Neuronal stem cell (in vitro differentiated cells): ENCODE results near the gene ARHGEF1. TPM values are rescaled to one million over a fixed set of nuclear protein-coding genes. Genes with fewer than 3 reads are reported as not detected.

Source experiments
- DNase-seq: peaks from one replicate; pipeline ENCODE4 v3.0.0-alpha.2; 2013; ENCODE audit warnings: low spot score
- H2AFZ ChIP-seq: one replicate; pipeline ENCODE4 v1.6.1; 2013; ENCODE audit warnings: mild to moderate bottlenecking, low read length, inconsistent platforms
- H2AK5ac ChIP-seq: 2 replicates; pipeline ENCODE4 v1.6.1; 2013; ENCODE audit warnings: low read depth, mild to moderate bottlenecking, inconsistent platforms, low read length, moderate library complexity, mixed read lengths
- H2BK120ac ChIP-seq: 2 replicates; pipeline ENCODE4 v1.6.1; 2013; ENCODE audit warnings: low read depth, mild to moderate bottlenecking, inconsistent platforms, low read length, moderate library complexity, mixed read lengths
- H2BK12ac ChIP-seq: one replicate; pipeline ENCODE4 v1.6.1; 2013; ENCODE audit warnings: low read length, inconsistent platforms
- H2BK15ac ChIP-seq: 2 replicates; pipeline ENCODE4 v1.6.1; 2013; ENCODE audit warnings: mild to moderate bottlenecking, low read length, inconsistent platforms, mixed read lengths
- H2BK5ac ChIP-seq: one replicate; pipeline ENCODE4 v1.6.1; 2013; ENCODE audit warnings: inconsistent platforms, mild to moderate bottlenecking, low read length, moderate library complexity
- H3K14ac ChIP-seq: one replicate; pipeline ENCODE4 v1.6.1; 2013; ENCODE audit warnings: low read length, inconsistent platforms
- H3K18ac ChIP-seq: 2 replicates; pipeline ENCODE4 v1.6.1; 2013; ENCODE audit warnings: low read length, inconsistent platforms
- H3K23ac ChIP-seq: 2 replicates; pipeline ENCODE4 v1.6.1; 2013; ENCODE audit warnings: low read depth, mild to moderate bottlenecking, mixed read lengths, low read length, inconsistent platforms; ENCODE audit not compliant: poor library complexity
- H3K27ac ChIP-seq: replicated peaks from 3 replicates; pipeline ENCODE4 v1.5.1; 2013; ENCODE audit warnings: low read length, inconsistent platforms
- H3K27me3 ChIP-seq, 3 experiments: 2 replicates each; pipeline ENCODE4 v1.6.1; 2013; ENCODE audit warnings: low read length in 3 of 3, mild to moderate bottlenecking in 2 of 3, inconsistent platforms in 1 of 3, low read depth in 1 of 3, mixed read lengths in 1 of 3, moderate library complexity in 1 of 3; ENCODE audit not compliant: control insufficient read depth in 3 of 3, insufficient read depth in 3 of 3
- H3K36me3 ChIP-seq, 2 donors: replicated peaks in 1 of 2; 2 replicates each; pipeline ENCODE4 v1.6.1; 2013; ENCODE audit warnings: low read length in 2 of 2; ENCODE audit not compliant: control insufficient read depth in 2 of 2, insufficient read depth in 2 of 2
- H3K4ac ChIP-seq: 2 replicates; pipeline ENCODE4 v1.6.1; 2013; ENCODE audit warnings: inconsistent platforms, mild to moderate bottlenecking, low read length, moderate library complexity
- H3K4me1 ChIP-seq, 2 donors: 1 replicate in 1 of 2; 2 replicates in 1 of 2; pipeline ENCODE4 v1.6.1; 2013; ENCODE audit warnings: low read length in 2 of 2, low read depth in 1 of 2; ENCODE audit not compliant: control insufficient read depth in 2 of 2, insufficient read depth in 1 of 2
- H3K4me2 ChIP-seq: one replicate; pipeline ENCODE4 v1.6.1; 2013; ENCODE audit warnings: mild to moderate bottlenecking, low read length, inconsistent platforms; ENCODE audit not compliant: insufficient read depth, poor library complexity, severe bottlenecking
- H3K4me3 ChIP-seq, 2 donors: 2 replicates each; pipeline ENCODE4 v1.5.1; 2013; ENCODE audit warnings: low read length in 2 of 2, mild to moderate bottlenecking in 2 of 2, inconsistent platforms in 1 of 2, moderate library complexity in 1 of 2
- H3K79me1 ChIP-seq: one replicate; pipeline ENCODE4 v1.6.1; 2013; ENCODE audit warnings: low read depth, mild to moderate bottlenecking, inconsistent platforms, low read length, moderate library complexity
- H3K9ac ChIP-seq: one replicate; pipeline ENCODE4 v1.6.1; 2013; ENCODE audit warnings: mild to moderate bottlenecking, low read depth, low read length, inconsistent platforms; ENCODE audit not compliant: poor library complexity
- H3K9me3 ChIP-seq, 2 donors: replicated peaks in 1 of 2; 2 replicates each; pipeline versions ENCODE3 to v1.6.1; 2013; ENCODE audit warnings: low read length in 2 of 2, mild to moderate bottlenecking in 2 of 2, inconsistent platforms in 1 of 2, low read depth in 1 of 2, mixed read lengths in 1 of 2, moderate library complexity in 1 of 2; ENCODE audit not compliant: control insufficient read depth in 2 of 2, insufficient read depth in 1 of 2
- H4K8ac ChIP-seq: one replicate; pipeline ENCODE4 v1.6.1; 2013; ENCODE audit warnings: low read depth, mild to moderate bottlenecking, inconsistent platforms, low read length, moderate library complexity
- H4K91ac ChIP-seq: one replicate; pipeline ENCODE4 v1.6.1; 2013; ENCODE audit warnings: low read length, low read depth, mild to moderate bottlenecking, inconsistent platforms; ENCODE audit not compliant: poor library complexity
- whole genome bisulfite sequencing, 2 donors: extraction: QIAGEN DNeasy Blood & Tissue Kit; methylation state at CpG; one replicate each; pipeline ENCODE4 v1.1.7; 2013; ENCODE audit warnings: missing lambda C conversion rate in 2 of 2, mixed read lengths in 1 of 2; ENCODE audit not compliant: insufficient read length in 2 of 2, insufficient replicate concordance in 1 of 2; ENCODE audit errors: extremely low coverage in 2 of 2; 5-methylcytosine and 5-hydroxymethylcytosine counted together
- polyA plus RNA-seq, 2 experiments: library from polyadenylated mRNA; stranded (reverse); fragments of 200-250 nt; gene quantifications; one replicate each; pipeline ENCODE4 v1.2.3, GENCODE V29; 2013

The ARHGEF1 gene
- 30.0 TPM for polyA plus RNA-seq (2013, experiment 1 of 2)
- polyA plus RNA-seq (2013, experiment 2 of 2) = 29.8 TPM

- Histone ChIP-seq H3K4me1 (peaks cover 5 to 11% of the 10 kb centered on the region in 2 donors), H3K4ac (no peak within 1 kb of the TSS), H3K9ac (peak within 1 kb of the TSS; percentile 80), H2AK5ac (peak within 1 kb of the TSS; percentile 97), H2BK5ac (no peak within 1 kb of the TSS), H3K14ac (peak within 1 kb of the TSS; percentile 84), H2BK15ac (no peak within 1 kb of the TSS), H3K27me3 (peaks cover 0 to 42% (median 21%) of the 10 kb centered on the region in 3 experiments), H3K18ac (peak within 1 kb of the TSS; percentile 86), H3K4me2 (peak within 1 kb of the TSS; percentile 89), H2BK120ac (no peak within 1 kb of the TSS), H3K23ac (peak within 1 kb of the TSS; percentile 86), H3K27ac (no peak within 1 kb of the TSS), H4K8ac (no peak within 1 kb of the TSS), H2AFZ (peak within 1 kb of the TSS; percentile 88), H4K91ac (no peak within 1 kb of the TSS), H3K4me3 (peak within 1 kb of the TSS; percentile 83 to 90), H3K9me3 (no peaks in the 10 kb centered on the region), H3K79me1 (no peaks in the 10 kb centered on the region), H3K36me3 (no peaks in the 10 kb centered on the region), H2BK12ac (no peak within 1 kb of the TSS)
- no peak for DNase-seq
- no CpG with 5 or more reads among the region's 80 CpGs for WGBS, 2 donors
Measured at GRCh38 chr19:41882568-41883462, at the start of gene ARHGEF1. Gene ARHGEF1 (plus strand): TSS chr19:41883184. CDS start chr19:41888083, 4,899 bp downstream.

DNA sequence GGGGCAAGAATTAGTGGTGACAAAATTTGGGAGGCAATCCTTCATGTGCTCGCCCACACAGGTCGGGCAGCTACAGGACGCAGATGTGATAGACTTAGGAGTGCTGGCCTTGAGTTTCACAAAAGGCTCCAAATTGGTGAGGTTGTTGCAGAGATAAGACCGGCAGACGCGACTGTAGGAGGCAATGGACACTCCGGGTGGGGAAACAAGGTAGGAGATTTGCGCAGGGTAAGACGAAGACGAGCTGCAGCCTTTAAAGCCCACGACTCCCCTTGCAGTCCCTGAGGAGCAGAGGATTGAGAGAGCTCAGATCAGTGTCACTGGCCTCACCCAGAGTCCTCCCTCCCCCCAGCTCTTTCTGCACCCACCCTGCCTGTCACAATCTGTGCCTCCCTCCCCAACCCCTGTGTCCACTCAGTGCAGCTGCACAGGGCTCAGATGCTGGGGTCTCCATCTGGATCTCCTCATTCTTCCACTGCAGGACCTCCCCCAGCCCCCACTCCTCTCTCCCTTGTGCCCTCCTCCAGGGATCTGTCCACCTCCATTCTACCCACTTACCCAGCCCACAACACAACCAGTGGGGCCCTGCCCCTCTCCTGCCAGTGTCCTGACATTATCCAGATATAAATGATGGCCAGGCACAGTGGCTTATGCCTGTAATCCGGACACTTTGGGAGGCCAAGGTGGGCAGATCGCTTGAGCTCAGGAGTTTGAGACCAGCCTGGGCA, 44.8 kb upstream of the ARHGEF1 start:
- H3K4me3 ChIP-seq = no peak overlapping the region
- no peak overlapping the region for H3K14ac ChIP-seq
- no peaks in the 10 kb centered on the region for H3K79me1 ChIP-seq
- H2BK12ac ChIP-seq = no peak overlapping the region
- no peak for DNase-seq
- no peak overlapping the region for H3K4ac ChIP-seq
- H3K9ac ChIP-seq = no peak overlapping the region
- no peak overlapping the region for H3K27ac ChIP-seq
- WGBS, 2 donors = no CpG with 5 or more reads among the region's 13 CpGs
- H3K18ac ChIP-seq = no peak overlapping the region
- H3K9me3 ChIP-seq = no peaks in the 10 kb centered on the region
- H3K23ac ChIP-seq = no peak overlapping the region
- no peaks in the 10 kb centered on the region for H3K4me1 ChIP-seq
- no peak overlapping the region for H2AK5ac ChIP-seq
- H2BK15ac ChIP-seq = no peak overlapping the region
- H2AFZ ChIP-seq = no peak overlapping the region
- H4K8ac ChIP-seq = no peak overlapping the region
- no peaks in the 10 kb centered on the region for H3K36me3 ChIP-seq
- no peak overlapping the region for H4K91ac ChIP-seq
- H3K27me3 ChIP-seq = peaks cover 0 to 26% (median 0%) of the 10 kb centered on the region in 3 experiments
- H2BK120ac ChIP-seq = no peak overlapping the region
- no peak overlapping the region for H2BK5ac ChIP-seq
- H3K4me2 ChIP-seq = no peak overlapping the region

- DNase-seq = no peak
- no CpG with 5 or more reads among the region's 2 CpGs for WGBS, 2 donors
- no peak overlapping the region for H3K9ac ChIP-seq
- H3K9me3 ChIP-seq = no peaks in the 10 kb centered on the region
- no peaks in the 10 kb centered on the region for H3K79me1 ChIP-seq
- H2BK120ac ChIP-seq = no peak overlapping the region
- H3K4me3 ChIP-seq = no peak overlapping the region
- H3K27me3 ChIP-seq = peaks cover 0 to 26% (median 0%) of the 10 kb centered on the region in 3 experiments
- no peak overlapping the region for H4K91ac ChIP-seq
- no peak overlapping the region for H2BK5ac ChIP-seq
- H2AK5ac ChIP-seq = no peak overlapping the region
- H2BK12ac ChIP-seq = no peak overlapping the region
- no peak overlapping the region for H2AFZ ChIP-seq
- H3K14ac ChIP-seq = no peak overlapping the region
- H3K4ac ChIP-seq = no peak overlapping the region
- no peak overlapping the region for H2BK15ac ChIP-seq
- H4K8ac ChIP-seq = no peak overlapping the region
- H3K18ac ChIP-seq = no peak overlapping the region
- no peak overlapping the region for H3K4me2 ChIP-seq
- no peak overlapping the region for H3K27ac ChIP-seq
- H3K23ac ChIP-seq = no peak overlapping the region
- H3K4me1 ChIP-seq = no peaks in the 10 kb centered on the region
- no peaks in the 10 kb centered on the region for H3K36me3 ChIP-seq
Measured at GRCh38 chr19:41839211-41839610, 43.8 kb upstream of the ARHGEF1 start.

GRCh38 chr19:41843371-41843770, 39.6 kb upstream of the ARHGEF1 start:
- no peak overlapping the region for H3K14ac ChIP-seq
- DNase-seq = no peak
- H3K27ac ChIP-seq = no peak overlapping the region
- no peaks in the 10 kb centered on the region for H3K9me3 ChIP-seq
- no peak overlapping the region for H2BK12ac ChIP-seq
- no peak overlapping the region for H2BK120ac ChIP-seq
- H3K4me2 ChIP-seq = no peak overlapping the region
- no peak overlapping the region for H3K4ac ChIP-seq
- H2BK5ac ChIP-seq = no peak overlapping the region
- H3K4me1 ChIP-seq = no peaks in the 10 kb centered on the region
- H3K9ac ChIP-seq = no peak overlapping the region
- peaks cover 0 to 17% (median 0%) of the 10 kb centered on the region in 3 experiments for H3K27me3 ChIP-seq
- H3K4me3 ChIP-seq = no peak overlapping the region
- H3K36me3 ChIP-seq = no peaks in the 10 kb centered on the region
- no peaks in the 10 kb centered on the region for H3K79me1 ChIP-seq
- H3K23ac ChIP-seq = no peak overlapping the region
- H4K91ac ChIP-seq = no peak overlapping the region
- no CpG with 5 or more reads among the region's 7 CpGs for WGBS, 2 donors
- H2AK5ac ChIP-seq = no peak overlapping the region
- H2AFZ ChIP-seq = no peak overlapping the region
- H3K18ac ChIP-seq = no peak overlapping the region
- no peak overlapping the region for H4K8ac ChIP-seq
- no peak overlapping the region for H2BK15ac ChIP-seq
